Transverse colon (tissue), 4 donors: ENCODE data around the gene AGO1. TPM values are rescaled to one million over a fixed set of nuclear protein-coding genes. Genes with fewer than 3 reads are reported as not detected.
A peak's percentile ranks its signal among the peaks of the same experiment; 100 is the strongest.

Experiments
- DNase-seq: peaks from one replicate; pipeline ENCODE4 v3.0.0-alpha.2; 2019
- H3K27ac ChIP-seq, 4 donors: fragments of 200-600 bp; sonication (generic); 2 replicates each; pipeline ENCODE4 v1.5.1; 2016 to 2018; ENCODE audit warnings: inconsistent platforms in 4 of 4
- H3K27me3 ChIP-seq: fragments of 200-600 bp; sonication (generic); 2 replicates; pipeline ENCODE4 v1.5.1; 2017; ENCODE audit warnings: inconsistent platforms
- H3K36me3 ChIP-seq, 4 donors: fragments of 200-600 bp; sonication (generic); 2 replicates each; pipeline ENCODE4 v1.5.1; 2017 to 2019; ENCODE audit warnings: inconsistent platforms in 4 of 4
- H3K4me1 ChIP-seq, 4 donors: fragments of 200-600 bp; sonication (generic); 2 replicates each; pipeline ENCODE4 v1.5.1; 2017 to 2020; ENCODE audit warnings: inconsistent platforms in 4 of 4
- H3K4me3 ChIP-seq, 4 donors: fragments of 200-600 bp; sonication (generic); 1 replicate in 1 of 4; 2 replicates in 3 of 4; pipeline versions ENCODE4 v1.5.1 to v1.6.1; 2017 to 2019; ENCODE audit warnings: inconsistent platforms in 4 of 4
- H3K9me3 ChIP-seq, 2 donors: fragments of 200-600 bp; sonication (generic); 2 replicates each; pipeline ENCODE4 v1.5.1; 2017 to 2019; ENCODE audit warnings: inconsistent platforms in 2 of 2
- CTCF ChIP-seq, 5 experiments: fragments of 200-600 bp in 3 of 5; fragments of 450-650 bp in 2 of 5; sonication (generic) in 3 of 5; IDR thresholded peaks; 1 replicate in 2 of 5; 2 replicates in 3 of 5; pipeline ENCODE4 v1.5.1; 2016 to 2017; ENCODE audit warnings: antibody characterized with exemption in 5 of 5, inconsistent platforms in 3 of 5, mild to moderate bottlenecking in 2 of 5, moderate library complexity in 1 of 5
- EP300 ChIP-seq: sonication (generic); formaldehyde crosslinking; IDR thresholded peaks from one replicate; pipeline ENCODE4 v1.6.1; 2017; ENCODE audit warnings: antibody characterized with exemption, low read depth
- POLR2A ChIP-seq: fragments of 450-650 bp; IDR thresholded peaks from one replicate; pipeline ENCODE4 v1.6.1; 2016; ENCODE audit warnings: antibody characterized with exemption, mild to moderate bottlenecking, moderate library complexity
- POLR2AphosphoS5 ChIP-seq, 3 donors: sonication (generic); formaldehyde crosslinking; IDR thresholded peaks; one replicate each; pipeline ENCODE4 v1.6.1; 2016; ENCODE audit warnings: antibody characterized with exemption in 3 of 3
- WGBS, 2 donors: methylation state at CpG; one replicate each; pipeline ENCODE4 v1.1.5; 2018; ENCODE audit warnings: low coverage in 1 of 2; 5-methylcytosine and 5-hydroxymethylcytosine counted together
- in situ Hi-C, 4 donors: fragments of 200-750 bp; cut with MboI; loops; one replicate each; pipeline versions ENCODE4 v1.15.0 to v1.15.1; 2017; ENCODE audit warnings: low sequenced_read_pairs in 3 of 4, low pct_ligation_motif_present in 1 of 4, low pct_unique_long_range_greater_than_20kb in 1 of 4
- intact Hi-C: fragments of 100-400 bp; cut with DNase I; formaldehyde crosslinking; loops from one replicate; pipeline ENCODE4 v1.15.1; 2023; ENCODE audit warnings: low total_unique reads
- total RNA-seq, 4 donors: library from RNA; depleted of rRNA; stranded (reverse); fragments of >200 nt; gene quantifications; one replicate each; pipeline ENCODE4 v1.1.0, GENCODE V29; 2016

The AGO1 gene
- total RNA-seq, 4 donors from 2014 or later = 20.6 to 40.2 (median 24.0) TPM

- WGBS, 2 donors = 55 to 67% methylated on average over 4 to 5 of the region's 5 CpGs
- no peak for TF ChIP-seq POLR2A
- Histone ChIP-seq H3K36me3 (no peaks in the 10 kb centered on the region), H3K4me1 (no peaks in the 10 kb centered on the region), H3K9me3 (no peaks in the 10 kb centered on the region), H3K27ac (no peak overlapping the region), H3K27me3 (no peaks in the 10 kb centered on the region), H3K4me3 (no peak overlapping the region)
- in situ Hi-C loops (no loop called here), intact Hi-C loops (no loop called here)
- no peak for DNase-seq
Observed at GRCh38 chr1:35876988-35877387, 6.0 kb upstream of the AGO1 start.

DNA sequence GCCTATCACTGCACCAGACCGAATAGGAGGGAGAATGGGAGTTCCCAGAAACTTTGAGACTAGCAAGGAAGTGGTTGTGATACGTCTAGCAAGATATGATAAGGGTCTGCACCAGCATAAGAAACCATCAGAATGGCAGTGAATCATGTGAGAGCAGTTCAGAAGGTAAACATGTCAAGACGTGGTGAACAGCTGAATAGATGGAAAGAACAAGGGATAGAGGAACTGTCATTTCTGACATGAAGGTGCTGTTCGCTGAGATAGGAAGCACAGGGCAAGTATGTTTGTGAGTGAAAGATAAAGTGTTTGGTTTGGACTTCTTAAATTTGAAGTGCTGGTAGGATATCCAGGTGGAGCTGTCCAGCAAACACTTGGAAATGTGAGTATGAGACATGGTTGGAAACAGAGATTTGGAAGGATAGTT is 1.1 kb upstream of the AGO1 start:
- Histone ChIP-seq H3K4me1 (peaks cover 10 to 34% (median 21%) of the 10 kb centered on the region in 4 donors), H3K27ac (no peak overlapping the region), H3K27me3 (no peaks in the 10 kb centered on the region), H3K36me3 (no peaks in the 10 kb centered on the region), H3K4me3 (no peak overlapping the region), H3K9me3 (no peaks in the 10 kb centered on the region)
- in situ Hi-C loops = no loop called here
- TF ChIP-seq EP300 (no peak), POLR2A (no peak), CTCF (IDR thresholded peaks at IDR 0.05) (no peak), POLR2AphosphoS5 (IDR thresholded peaks at IDR 0.05) (no peak)
- intact Hi-C loops = no loop called here
- no peak for DNase-seq
- 51 to 53% methylated on average over 4 of the region's 4 CpGs for WGBS, 2 donors

- 48 to 63% methylated on average over 9 to 16 of the region's 16 CpGs for WGBS, 2 donors
- peak overlapping the region; percentile 12 to 88 (median 64) for H3K27ac ChIP-seq
- no peak for DNase-seq
Observed at GRCh38 chr1:35882586-35882944, 444 bp upstream of the AGO1 start.

GRCh38 chr1:35883635-35884101 is 659 bp downstream of the AGO1 start:
- H3K4me3 ChIP-seq = peak overlapping the region; percentile 75 to 95 (median 94)
- peak; percentile 62 for DNase-seq
- H3K9me3 ChIP-seq = no peaks in the 10 kb centered on the region
- H3K27me3 ChIP-seq = no peaks in the 10 kb centered on the region
- in situ Hi-C loops (no loop called here), intact Hi-C loops (no loop called here)
- H3K36me3 ChIP-seq = peaks cover 0 to 3% (median 0%) of the 10 kb centered on the region in 4 donors
- TF ChIP-seq POLR2A (no peak), POLR2AphosphoS5 (IDR thresholded peaks at IDR 0.05) (no peak), CTCF (IDR thresholded peaks at IDR 0.05) (no peak), EP300 (no peak)
- H3K27ac ChIP-seq = peak overlapping the region; percentile 84 to 89 (median 88)
- H3K4me1 ChIP-seq = peaks cover 15 to 47% (median 29%) of the 10 kb centered on the region in 4 donors
- WGBS, 2 donors = 1% methylated on average over 25 of the region's 29 CpGs; no CpG with 5 or more reads in 1 of the 2 donors

More at GRCh38 chr1:35882586-35882944, 444 bp upstream of the AGO1 start:
- H3K9me3 ChIP-seq = no peaks in the 10 kb centered on the region
- H3K4me1 ChIP-seq = peaks cover 15 to 41% (median 24%) of the 10 kb centered on the region in 4 donors
- H3K36me3 ChIP-seq = no peaks in the 10 kb centered on the region
- TF ChIP-seq CTCF (IDR thresholded peaks at IDR 0.05) = no peak
- TF ChIP-seq POLR2A = no peak
- TF ChIP-seq POLR2AphosphoS5 (IDR thresholded peaks at IDR 0.05) = no peak
- TF ChIP-seq EP300 = no peak
- no peaks in the 10 kb centered on the region for H3K27me3 ChIP-seq
- peak overlapping the region in 2 of 4 donors; percentile 94 to 95 for H3K4me3 ChIP-seq
- in situ Hi-C loops = no loop called here
- intact Hi-C loops = no loop called here

- H3K9me3 ChIP-seq = no peaks in the 10 kb centered on the region
- H3K27ac ChIP-seq = no peak overlapping the region
- 20 to 42% methylated on average over 1 to 2 of the region's 2 CpGs for WGBS, 2 donors
- H3K36me3 ChIP-seq = peaks cover 0 to 9% (median 3%) of the 10 kb centered on the region in 4 donors
- no peak overlapping the region for H3K4me3 ChIP-seq
- H3K27me3 ChIP-seq = no peaks in the 10 kb centered on the region
- in situ Hi-C loops (no loop called here), intact Hi-C loops (no loop called here)
- peaks cover 15 to 47% (median 29%) of the 10 kb centered on the region in 4 donors for H3K4me1 ChIP-seq
- no peak for TF ChIP-seq EP300
- no peak for TF ChIP-seq POLR2AphosphoS5 (IDR thresholded peaks at IDR 0.05)
- no peak for TF ChIP-seq POLR2A
- no peak for TF ChIP-seq CTCF (IDR thresholded peaks at IDR 0.05)
- DNase-seq = no peak
Observed at GRCh38 chr1:35884934-35885333, 1.9 kb downstream of the AGO1 start.
